GM19468 (cell line): ENCODE measurements around the gene EPB41L1.

Experiments
- ATAC-seq: cut with Tn5 transposase; IDR thresholded peaks from one replicate; pipeline ENCODE4 v1.9.1; 2021; ENCODE audit warnings: mild to moderate bottlenecking, moderate library complexity, moderate number of reproducible peaks; ENCODE audit not compliant: unreplicated experiment; ENCODE audit errors: extremely low read depth

The EPB41L1 gene

DNA sequence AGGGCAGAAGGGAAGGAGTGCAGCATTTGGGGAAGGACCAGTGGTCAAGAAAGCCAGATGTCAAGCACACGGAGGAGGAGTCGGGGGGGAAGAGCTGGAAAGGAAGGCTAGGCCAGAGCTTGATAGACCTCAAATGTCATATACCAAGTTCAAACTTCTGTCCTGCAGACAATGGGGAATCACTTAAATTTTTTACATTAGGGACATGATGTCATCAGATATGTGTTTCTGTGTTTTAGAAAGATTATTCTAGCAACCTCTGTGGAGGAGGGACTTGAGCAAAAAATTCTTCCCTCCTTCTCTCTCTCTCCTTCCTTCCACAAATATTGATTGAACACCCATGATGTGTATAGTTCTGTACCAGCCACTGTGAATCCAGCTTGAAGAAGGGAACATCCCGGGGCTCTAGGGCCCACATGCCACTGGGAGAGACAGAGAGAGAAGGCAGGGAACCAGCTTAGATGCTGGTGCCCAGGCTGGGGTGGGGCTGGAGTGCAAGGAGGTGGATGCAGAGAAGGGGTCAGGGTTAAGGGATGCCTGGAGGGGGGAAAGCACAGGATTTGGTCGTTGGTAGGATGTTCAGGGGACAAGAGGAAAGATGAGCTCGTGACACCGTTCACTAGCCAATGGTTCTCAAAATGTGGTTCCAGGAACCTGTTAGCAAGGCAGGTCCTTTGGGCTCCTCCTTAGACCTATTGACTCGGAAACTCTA lies 61.9 kb downstream of the EPB41L1 start:
- no peak for ATAC-seq

DNA sequence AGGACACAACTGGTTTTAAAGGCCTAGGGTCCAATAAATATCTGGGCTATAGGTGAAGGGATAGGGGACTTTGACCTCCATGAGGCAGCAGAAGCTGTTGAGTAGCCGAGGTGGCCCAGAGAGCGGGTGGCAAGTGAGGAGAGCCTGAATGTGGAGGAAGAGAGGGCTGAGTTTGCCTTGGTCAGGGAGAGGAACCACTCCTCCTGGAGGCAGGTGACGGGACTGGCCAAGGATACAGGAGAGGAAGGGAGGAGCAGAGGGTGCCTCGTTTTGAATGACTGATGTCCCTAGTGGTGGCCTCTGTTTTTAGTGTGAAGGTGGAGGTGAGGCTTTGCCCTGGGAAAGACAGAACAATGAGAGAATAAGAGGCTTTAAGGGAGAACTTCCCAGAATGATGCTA lies 62.7 kb downstream of the EPB41L1 start:
- ATAC-seq = no peak

DNA sequence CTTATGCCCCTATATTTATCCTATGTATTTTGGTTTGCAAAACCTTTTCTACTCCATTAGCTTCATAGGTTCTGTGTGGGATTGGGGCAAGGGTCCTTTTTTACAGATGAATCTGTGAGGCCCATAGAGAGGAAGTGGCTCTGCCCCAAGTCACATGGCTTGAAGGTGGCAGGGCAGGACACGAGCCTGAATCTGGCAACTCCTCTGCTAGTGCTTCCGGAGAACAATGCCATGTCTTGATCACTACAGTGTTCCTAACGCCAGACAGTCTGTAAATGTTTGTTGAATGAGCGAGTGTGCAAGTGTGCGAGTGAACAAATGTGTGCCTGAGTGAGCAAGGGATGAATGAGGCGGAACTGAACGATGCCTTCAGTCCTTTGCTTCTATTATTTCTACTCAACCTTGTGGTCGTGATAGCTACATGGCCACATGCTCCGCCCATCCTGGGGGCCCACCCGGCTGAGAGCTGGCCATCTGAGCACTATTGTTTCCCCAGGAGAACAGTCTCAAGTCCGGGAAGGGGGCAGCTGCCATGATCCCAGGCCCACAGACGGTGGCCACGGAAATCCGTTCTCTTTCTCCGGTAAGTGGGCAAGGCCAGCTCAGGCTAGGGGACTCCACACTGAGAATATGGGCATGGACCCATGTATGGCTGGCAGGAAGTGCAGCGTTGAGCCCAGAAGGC lies 64.0 kb downstream of the EPB41L1 start:
- no peak for ATAC-seq

DNA sequence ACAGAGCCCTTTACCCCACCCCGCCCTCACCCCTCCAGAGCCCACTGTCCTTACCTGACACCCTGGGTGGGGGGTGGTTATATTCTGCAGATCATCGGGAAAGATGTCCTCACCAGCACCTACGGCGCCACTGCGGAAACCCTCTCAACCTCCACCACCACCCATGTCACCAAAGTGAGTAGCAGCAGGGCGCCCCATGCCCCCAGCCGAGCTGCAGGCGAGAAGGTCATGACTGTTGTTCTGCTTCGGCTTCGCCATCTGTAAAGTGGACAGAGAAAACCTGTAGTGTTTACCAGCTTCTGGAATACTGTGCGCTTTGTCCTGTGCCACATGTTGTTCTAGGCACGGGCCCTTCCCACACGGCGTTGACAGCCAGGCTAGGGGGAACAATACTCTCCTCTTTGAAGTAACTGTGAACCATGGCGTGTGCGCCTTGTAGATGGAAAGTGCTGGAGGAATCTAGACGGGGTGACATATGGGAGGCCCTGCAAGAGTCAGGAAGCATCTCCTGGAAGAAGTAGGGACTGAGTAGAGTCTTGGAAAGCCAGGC lies 65.2 kb downstream of the EPB41L1 start:
- ATAC-seq = no peak

DNA sequence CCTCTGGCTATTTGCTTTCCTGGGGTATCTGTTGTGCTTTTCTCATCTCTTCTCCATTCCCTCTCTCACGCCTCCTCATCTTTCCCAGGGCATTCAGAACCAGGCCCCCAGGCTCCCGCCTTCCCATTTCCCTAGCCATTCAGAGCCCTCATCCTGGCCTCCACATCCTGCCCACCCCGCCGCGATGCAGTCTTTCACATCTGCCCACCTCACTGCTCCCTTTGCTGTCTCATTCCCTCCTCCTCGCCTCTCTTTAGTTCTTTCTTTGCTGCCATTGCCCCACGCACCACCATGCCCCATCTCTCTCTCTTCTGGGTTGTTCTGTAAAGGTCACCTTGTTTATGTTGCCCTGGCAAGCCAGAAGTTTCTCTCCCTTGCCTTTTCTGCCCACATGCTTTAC lies 71.1 kb downstream of the EPB41L1 start:
- no peak for ATAC-seq

- no peak for ATAC-seq
Measured at GRCh38 chr20:36228770-36229169, 74.2 kb downstream of the EPB41L1 start.

DNA sequence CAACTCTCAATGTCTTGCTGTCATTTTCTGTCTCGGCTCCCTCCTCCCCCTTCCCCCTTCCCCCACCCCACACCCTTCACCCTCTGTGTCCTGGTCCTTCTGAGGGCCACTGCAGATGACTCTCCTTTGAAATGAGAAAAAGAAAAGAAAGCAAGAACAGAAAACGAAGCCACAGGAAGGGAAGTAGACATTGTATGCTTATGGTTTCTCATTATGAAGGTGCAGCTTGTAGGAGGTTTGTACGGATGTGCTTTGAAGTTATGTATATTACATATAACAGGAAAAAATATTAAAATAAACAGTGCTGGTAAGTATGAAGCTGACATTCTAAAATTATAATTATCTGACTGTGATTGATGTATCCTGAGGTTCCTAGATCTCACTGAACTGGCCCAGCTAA lies 75.5 kb downstream of the EPB41L1 start:
- no peak for ATAC-seq

- no peak for ATAC-seq
Measured at GRCh38 chr20:36231331-36231730, 76.8 kb downstream of the EPB41L1 start.

GRCh38 chr20:36234771-36235320 lies 80.3 kb downstream of the EPB41L1 start:
- no peak for ATAC-seq

- no peak for ATAC-seq
Measured at GRCh38 chr20:36235892-36236785, 81.6 kb downstream of the EPB41L1 start, which contains the start of gene AAR2. Gene AAR2, plus strand, starts transcription at chr20:36236478. Its CDS starts 3,391 bp downstream, at chr20:36239869.

DNA sequence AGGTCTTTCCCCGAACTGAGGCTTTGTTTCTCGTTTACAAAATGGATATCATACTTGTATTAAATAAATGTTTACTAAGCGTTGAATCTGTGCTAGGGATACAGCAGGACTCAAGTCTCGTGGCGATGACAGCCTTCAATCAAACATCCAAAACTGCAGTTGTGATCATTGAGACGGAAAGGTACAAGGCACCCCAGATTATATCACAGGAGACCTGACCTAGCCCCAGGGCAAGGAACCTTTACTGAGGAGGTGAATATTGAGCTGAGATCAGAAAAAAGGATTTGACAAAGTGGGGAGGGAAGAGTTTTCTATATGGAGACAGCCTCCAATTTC lies 82.2 kb downstream of the EPB41L1 start:
- ATAC-seq = no peak

DNA sequence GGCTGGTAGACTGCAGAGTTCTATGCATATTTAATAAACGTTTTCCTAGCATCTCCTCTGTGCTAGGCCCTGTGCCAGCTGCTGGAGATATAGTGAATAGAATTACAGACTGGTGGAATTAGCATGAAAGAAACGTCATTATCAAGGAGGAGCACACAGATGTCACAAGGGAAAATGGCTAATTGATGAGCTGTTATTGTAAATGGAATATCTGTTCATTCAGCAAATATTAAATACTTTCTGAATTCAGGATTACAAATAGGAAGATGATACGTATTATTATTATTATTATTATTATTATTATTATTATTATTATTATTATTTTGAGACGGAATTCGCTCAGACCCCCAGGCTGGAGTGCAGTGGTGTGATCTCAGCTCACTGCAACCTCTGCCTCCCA lies 82.9 kb downstream of the EPB41L1 start:
- ATAC-seq = no peak

- ATAC-seq = no peak
Measured at GRCh38 chr20:36238153-36238552, 83.6 kb downstream of the EPB41L1 start.

GRCh38 chr20:36238760-36239159 lies 84.2 kb downstream of the EPB41L1 start:
- ATAC-seq = no peak

DNA sequence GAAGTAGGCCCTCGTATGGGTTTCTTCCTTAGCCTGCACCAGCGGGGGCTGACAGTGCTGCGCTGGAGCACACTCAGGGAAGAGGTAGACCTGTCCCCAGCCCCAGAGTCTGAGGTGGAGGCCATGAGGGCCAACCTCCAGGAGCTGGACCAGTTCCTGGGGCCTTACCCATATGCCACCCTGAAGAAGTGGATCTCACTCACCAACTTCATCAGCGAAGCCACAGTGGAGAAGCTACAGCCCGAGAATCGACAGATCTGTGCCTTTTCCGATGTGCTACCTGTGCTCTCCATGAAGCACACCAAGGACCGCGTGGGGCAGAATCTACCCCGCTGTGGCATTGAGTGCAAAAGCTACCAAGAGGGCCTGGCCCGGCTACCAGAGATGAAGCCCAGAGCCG lies 85.5 kb downstream of the EPB41L1 start:
- no peak for ATAC-seq

DNA sequence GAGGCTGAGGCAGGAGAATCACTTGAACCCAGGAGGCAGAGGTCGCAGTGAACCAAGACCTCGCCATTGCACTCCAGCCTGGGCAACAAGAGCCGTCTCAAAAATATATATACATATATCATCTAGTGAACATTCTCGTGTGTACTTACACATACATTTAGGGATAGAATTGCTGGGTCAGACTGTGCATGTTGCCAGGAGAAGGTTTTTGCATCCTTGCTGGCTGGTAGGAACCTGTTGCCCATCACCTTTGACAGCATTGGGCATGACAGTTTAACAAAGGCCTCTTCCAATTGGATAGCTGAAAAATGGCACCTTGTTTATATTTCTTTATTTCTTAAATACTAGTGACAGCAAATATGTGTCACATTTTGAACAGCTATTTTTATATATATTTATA lies 87.1 kb downstream of the EPB41L1 start:
- no peak for ATAC-seq

- no peak for ATAC-seq
Measured at GRCh38 chr20:36243726-36244125, 89.2 kb downstream of the EPB41L1 start.

GRCh38 chr20:36246401-36246800 lies 91.9 kb downstream of the EPB41L1 start:
- no peak for ATAC-seq

- no peak for ATAC-seq
Measured at GRCh38 chr20:36248836-36249235, 94.3 kb downstream of the EPB41L1 start.

- no peak for ATAC-seq
Measured at GRCh38 chr20:36249450-36249849, 94.9 kb downstream of the EPB41L1 start.
